Sigmoid colon (tissue), 7 donors: ENCODE results near the gene SLC1A3. TPM values are rescaled to one million over a fixed set of nuclear protein-coding genes. Genes with fewer than 3 reads are reported as not detected.

ENCODE experiments used
- DNase-seq: peaks from one replicate; pipeline ENCODE4 v3.0.0-alpha.2; 2019
- H3K27ac ChIP-seq, 4 donors: fragments of 200-600 bp; sonication (generic); one replicate each; pipeline ENCODE4 v1.5.1; 2016 to 2019; ENCODE audit warnings: mild to moderate bottlenecking in 1 of 4
- H3K27me3 ChIP-seq, 3 donors: fragments of 200-600 bp; sonication (generic); one replicate each; pipeline ENCODE4 v1.5.1; 2019; ENCODE audit warnings: mild to moderate bottlenecking in 1 of 3
- H3K36me3 ChIP-seq, 4 donors: fragments of 200-600 bp; sonication (generic); one replicate each; pipeline ENCODE4 v1.5.1; 2016 to 2019
- H3K4me1 ChIP-seq, 4 donors: fragments of 200-600 bp; sonication (generic); one replicate each; pipeline ENCODE4 v1.5.1; 2017 to 2019
- H3K4me3 ChIP-seq, 4 donors: fragments of 200-600 bp; sonication (generic); one replicate each; pipeline ENCODE4 v1.5.1; 2017 to 2019; ENCODE audit warnings: mild to moderate bottlenecking in 2 of 4, moderate library complexity in 1 of 4
- H3K9me3 ChIP-seq, 4 donors: fragments of 200-600 bp in 3 of 4; sonication (generic) in 3 of 4; one replicate each; pipeline versions ENCODE4 v1.5.1 to v1.6.1; 2013 to 2019
- CTCF ChIP-seq, 4 experiments: fragments of 450-650 bp in 3 of 4; fragments of 200-600 bp in 1 of 4; IDR thresholded peaks; one replicate each; pipeline ENCODE4 v1.5.1; 2016 to 2019; ENCODE audit warnings: antibody characterized with exemption in 4 of 4, mild to moderate bottlenecking in 3 of 4, moderate library complexity in 2 of 4
- EP300 ChIP-seq, 4 donors: sonication (generic); formaldehyde crosslinking; IDR thresholded peaks; one replicate each; pipeline ENCODE4 v1.6.1; 2017; ENCODE audit warnings: antibody characterized with exemption in 4 of 4
- POLR2A ChIP-seq, 2 donors: fragments of 450-650 bp; IDR thresholded peaks; one replicate each; pipeline ENCODE4 v1.6.1; 2016; ENCODE audit warnings: antibody characterized with exemption in 2 of 2, mild to moderate bottlenecking in 2 of 2, moderate library complexity in 2 of 2
- POLR2AphosphoS5 ChIP-seq, 4 donors: sonication (generic); formaldehyde crosslinking; IDR thresholded peaks; one replicate each; pipeline ENCODE4 v1.6.1; 2017; ENCODE audit warnings: antibody characterized with exemption in 4 of 4
- WGBS, 2 donors: extraction: QIAGEN DNeasy Blood & Tissue Kit; methylation state at CpG; one replicate each; pipeline ENCODE4 v1.1.7; 2013; 5-methylcytosine and 5-hydroxymethylcytosine counted together
- intact Hi-C: fragments of 100-400 bp; cut with DNase I; formaldehyde crosslinking; loops from one replicate; pipeline ENCODE4 v1.15.1; 2023
- polyA plus RNA-seq, 3 donors: library from polyadenylated mRNA; stranded (reverse); fragments of 200-250 nt; gene quantifications; one replicate each; pipeline ENCODE4 v1.2.3, GENCODE V29; 2013
- total RNA-seq, 4 donors: library from RNA; depleted of rRNA; stranded (reverse); fragments of >200 nt; gene quantifications; one replicate each; pipeline ENCODE4 v1.1.0, GENCODE V29; 2016
- donor health status: healthy with polysubstance abuse.
- donor health status: Bipolar disorder and iron deficiency.
- donor health status: healthy.

SLC1A3 gene
- total and polyA plus RNA-seq, 7 donors: 1.8 to 23.6 (median 16.8) TPM

- Histone ChIP-seq H3K27me3 (no peaks in the 10 kb centered on the region), H3K4me1 (no peaks in the 10 kb centered on the region), H3K27ac (no peak overlapping the region), H3K36me3 (no peaks in the 10 kb centered on the region), H3K4me3 (no peak overlapping the region), H3K9me3 (no peaks in the 10 kb centered on the region)
- intact Hi-C loops: no loop called here
- DNase-seq: no peak
- TF ChIP-seq CTCF (IDR thresholded peaks at IDR 0.05): no peak
- no peak for TF ChIP-seq POLR2A (IDR thresholded peaks at IDR 0.05)
- TF ChIP-seq POLR2AphosphoS5 (IDR thresholded peaks at IDR 0.05): no peak
- TF ChIP-seq EP300 (IDR thresholded peaks at IDR 0.05): no peak
- WGBS, 2 donors: 92 to 93% methylated on average over 2 of the region's 2 CpGs
Observed at GRCh38 chr5:36682499-36682898, 76.1 kb downstream of the SLC1A3 start.

GRCh38 chr5:36683821-36684434, 77.5 kb downstream of the SLC1A3 start:
- intact Hi-C loops: no loop called here
- TF ChIP-seq CTCF (IDR thresholded peaks at IDR 0.05): no peak
- Histone ChIP-seq H3K36me3 (no peaks in the 10 kb centered on the region), H3K9me3 (no peaks in the 10 kb centered on the region), H3K27me3 (no peaks in the 10 kb centered on the region), H3K4me3 (no peak overlapping the region), H3K4me1 (no peaks in the 10 kb centered on the region), H3K27ac (peak overlapping the region in 1 of 4 donors; percentile 19)
- DNase-seq: peak; percentile 70
- 84 to 87% methylated on average over 9 of the region's 9 CpGs for whole genome bisulfite sequencing, 2 donors

DNA sequence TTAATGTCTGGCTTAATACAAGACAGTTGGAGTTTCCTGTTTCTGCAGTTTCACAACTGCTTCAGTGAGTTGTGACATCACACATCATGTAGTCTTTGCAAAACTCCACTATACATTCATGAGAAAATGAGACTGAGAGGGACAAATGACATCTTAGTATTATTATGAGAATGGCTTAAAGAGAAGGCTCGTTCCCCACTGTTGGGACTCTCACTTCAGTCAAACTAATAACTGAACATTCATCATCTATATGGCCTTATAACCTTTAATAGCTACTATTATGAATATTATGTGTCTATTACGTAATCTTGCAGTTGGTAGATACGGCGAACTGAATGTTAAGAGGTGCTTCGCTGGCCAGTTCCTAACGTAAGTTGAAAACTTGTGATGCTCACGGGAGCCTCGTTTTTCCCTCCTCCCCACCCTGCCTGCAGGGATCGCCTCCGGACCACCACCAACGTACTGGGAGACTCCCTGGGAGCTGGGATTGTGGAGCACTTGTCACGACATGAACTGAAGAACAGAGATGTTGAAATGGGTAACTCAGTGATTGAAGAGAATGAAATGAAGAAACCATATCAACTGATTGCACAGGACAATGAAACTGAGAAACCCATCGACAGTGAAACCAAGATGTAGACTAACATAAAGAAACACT, 79.4 kb downstream of the SLC1A3 start:
- Histone ChIP-seq H3K4me1 (peaks cover 0 to 10% (median 0%) of the 10 kb centered on the region in 4 donors), H3K4me3 (no peak overlapping the region), H3K9me3 (no peaks in the 10 kb centered on the region), H3K36me3 (no peaks in the 10 kb centered on the region), H3K27ac (peak overlapping the region in 1 of 4 donors; percentile 19), H3K27me3 (no peaks in the 10 kb centered on the region)
- no peak for DNase-seq
- TF ChIP-seq POLR2AphosphoS5 (IDR thresholded peaks at IDR 0.05) (no peak), POLR2A (IDR thresholded peaks at IDR 0.05) (no peak), EP300 (IDR thresholded peaks at IDR 0.05) (no peak), CTCF (IDR thresholded peaks at IDR 0.05) (no peak)
- WGBS, 2 donors: 87% methylated on average over 13 of the region's 13 CpGs
- intact Hi-C loops: no loop called here

GRCh38 chr5:36686881-36687280, 80.5 kb downstream of the SLC1A3 start:
- 78 to 89% methylated on average over 3 of the region's 3 CpGs for WGBS, 2 donors
- Histone ChIP-seq H3K4me3 (no peak overlapping the region), H3K27ac (no peak overlapping the region), H3K36me3 (no peaks in the 10 kb centered on the region), H3K4me1 (peaks cover 0 to 10% (median 0%) of the 10 kb centered on the region in 4 donors), H3K9me3 (no peaks in the 10 kb centered on the region), H3K27me3 (no peaks in the 10 kb centered on the region)
- intact Hi-C loops: no loop called here
- no peak for DNase-seq
- no peak for TF ChIP-seq POLR2AphosphoS5 (IDR thresholded peaks at IDR 0.05)
- TF ChIP-seq CTCF (IDR thresholded peaks at IDR 0.05): no peak
- no peak for TF ChIP-seq POLR2A (IDR thresholded peaks at IDR 0.05)
- no peak for TF ChIP-seq EP300 (IDR thresholded peaks at IDR 0.05)
